Fibroblast of skin of scalp (primary cell): ENCODE results near the gene C18orf32.
"Not testable (repeated sequence)": the region's sequence is repeated elsewhere in the genome, so short reads cannot be mapped to it uniquely, and the experiment has no call there.

Source experiments
- DNase-seq: peaks from one replicate; pipeline ENCODE4 v3.0.0-alpha.2; 2013

The C18orf32 gene

DNA sequence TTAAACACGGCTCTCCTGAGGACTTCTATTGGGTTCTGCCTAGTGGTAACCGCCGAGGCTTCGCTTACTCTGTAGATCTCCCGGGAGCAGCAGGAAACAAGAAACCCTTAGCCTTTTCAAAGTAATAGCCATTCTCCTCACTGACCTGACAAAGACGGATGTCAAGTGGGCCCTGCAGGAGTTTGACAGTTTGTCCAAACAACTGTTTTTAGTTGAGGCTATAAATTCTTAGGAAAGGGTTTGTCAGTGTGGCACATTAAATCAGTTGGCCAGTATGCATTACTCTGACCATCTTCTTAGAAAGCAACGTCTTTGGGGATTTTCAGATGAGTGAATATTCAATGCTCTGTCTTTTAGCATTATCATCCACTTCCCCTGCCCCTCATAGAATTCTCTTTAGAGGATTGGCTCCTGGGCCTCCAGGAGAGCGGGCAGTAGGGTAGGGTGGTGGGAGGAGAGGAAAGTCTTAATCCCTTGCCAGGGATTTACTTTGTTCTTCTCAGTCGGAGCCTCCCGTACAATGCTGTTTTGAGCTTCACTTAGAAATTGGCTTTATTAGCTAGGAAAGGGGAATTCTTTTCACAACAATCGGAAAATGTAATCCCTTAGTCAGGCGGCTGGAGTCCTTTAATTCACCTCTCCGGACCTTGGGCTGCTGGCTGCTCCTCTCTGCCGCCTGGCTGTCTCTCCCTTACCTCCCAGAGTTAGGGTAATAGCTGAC is 13.3 kb upstream of the C18orf32 start:
- no peak for DNase-seq

DNA sequence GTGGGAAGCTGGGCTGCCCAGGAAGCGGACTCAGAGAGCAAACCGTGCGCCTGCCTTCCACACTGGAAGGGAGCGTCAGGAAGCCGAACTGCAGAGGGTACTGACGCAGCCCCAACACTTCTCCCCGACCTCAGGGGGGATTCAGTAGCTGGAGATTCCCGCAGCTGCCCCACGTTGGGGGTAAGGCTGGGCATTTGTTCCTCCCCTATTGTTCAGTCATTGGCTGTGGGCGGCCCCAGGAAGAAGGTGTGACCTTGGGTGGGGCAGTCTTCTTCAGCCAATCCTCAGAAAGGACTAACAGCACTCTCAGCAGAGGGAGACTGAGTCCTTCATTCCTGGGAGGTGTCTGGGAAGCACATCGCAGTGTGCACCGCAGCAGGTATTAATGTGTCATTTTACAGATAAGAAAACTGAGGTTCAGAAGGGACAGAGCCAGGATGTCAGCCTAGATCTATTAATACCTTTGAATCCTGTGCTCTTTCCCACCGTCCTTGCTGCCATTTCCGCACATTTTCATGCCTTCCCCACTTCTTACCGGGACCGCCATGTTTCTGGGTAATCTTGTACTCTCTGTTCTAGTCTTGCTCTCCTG is 12.1 kb upstream of the C18orf32 start:
- no peak for DNase-seq

DNA sequence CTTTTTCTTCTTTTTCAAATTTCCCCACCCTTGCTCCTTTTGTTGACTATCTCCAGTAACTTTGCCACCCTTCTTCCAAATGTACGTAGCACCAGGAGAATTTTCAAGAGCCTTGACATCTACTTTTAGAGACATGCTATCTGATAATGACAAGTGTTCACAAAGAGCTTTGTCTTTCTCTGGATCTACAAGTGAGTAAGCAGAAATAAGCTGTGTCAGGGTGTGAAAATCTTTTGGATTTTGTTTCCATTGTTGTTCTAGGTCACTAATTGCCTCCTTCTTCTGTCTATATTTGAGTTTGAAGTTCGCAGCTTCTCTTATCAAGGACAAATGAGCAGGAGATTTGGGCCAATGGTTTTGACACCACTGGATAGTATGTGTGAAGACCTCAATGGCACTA is 8.4 kb upstream of the C18orf32 start:
- DNase-seq: no peak

DNA sequence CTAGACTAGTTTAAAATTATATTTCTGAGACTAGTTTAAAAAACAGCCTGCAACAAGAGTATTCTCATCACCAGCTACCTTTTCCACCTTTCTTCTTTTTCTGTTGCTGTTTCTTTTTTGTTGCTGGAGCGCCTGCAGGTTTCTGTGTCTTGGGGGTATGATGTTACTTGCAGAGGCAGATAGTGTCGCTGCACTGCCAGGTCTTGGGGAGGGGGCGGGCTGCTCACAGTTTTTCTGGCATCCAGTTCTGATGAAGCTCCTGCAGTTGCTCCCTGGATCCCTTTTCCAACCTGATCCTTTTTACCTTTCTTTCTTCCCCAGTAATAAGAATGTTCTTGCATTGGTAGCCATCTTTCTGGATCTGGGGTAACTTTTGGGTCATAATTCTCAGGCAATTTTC is 8.0 kb upstream of the C18orf32 start:
- DNase-seq: no peak

DNA sequence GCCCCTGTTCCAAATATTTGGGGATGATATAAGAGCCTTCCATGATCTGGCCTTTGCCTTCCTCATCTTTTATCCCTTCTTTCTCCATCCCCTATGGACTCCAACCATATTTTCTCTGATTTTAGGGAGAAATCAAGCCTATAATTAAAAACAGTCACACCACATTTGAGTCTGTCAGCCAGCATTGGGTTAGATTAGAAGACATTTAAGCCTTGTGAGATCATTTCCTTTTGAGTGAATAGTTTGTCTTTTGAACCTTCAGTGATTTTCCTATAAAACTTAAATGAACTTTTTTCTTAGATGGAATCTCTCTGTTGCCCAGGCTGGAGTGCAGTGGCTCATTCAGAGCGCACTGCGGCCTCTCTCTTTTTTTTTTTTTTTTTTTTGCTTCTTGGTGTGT is 7.6 kb upstream of the C18orf32 start:
- DNase-seq: peak; percentile 46

DNA sequence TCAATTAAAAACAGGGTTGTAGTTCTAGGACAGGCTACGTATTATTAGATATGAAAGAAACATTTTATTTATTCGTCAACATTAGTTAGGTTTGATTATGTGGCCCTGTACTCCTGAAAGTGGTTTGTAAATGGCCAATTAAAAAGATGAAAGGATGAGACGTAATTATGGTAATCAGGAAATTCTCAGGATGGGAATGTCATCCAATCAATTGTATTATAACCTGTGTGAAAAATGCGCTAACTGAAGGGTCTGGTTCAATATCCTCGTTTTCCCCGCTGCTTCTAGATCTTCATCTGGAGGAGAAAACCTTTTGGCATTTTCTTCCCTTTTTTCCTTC is 5.6 kb upstream of the C18orf32 start:
- no peak for DNase-seq

DNA sequence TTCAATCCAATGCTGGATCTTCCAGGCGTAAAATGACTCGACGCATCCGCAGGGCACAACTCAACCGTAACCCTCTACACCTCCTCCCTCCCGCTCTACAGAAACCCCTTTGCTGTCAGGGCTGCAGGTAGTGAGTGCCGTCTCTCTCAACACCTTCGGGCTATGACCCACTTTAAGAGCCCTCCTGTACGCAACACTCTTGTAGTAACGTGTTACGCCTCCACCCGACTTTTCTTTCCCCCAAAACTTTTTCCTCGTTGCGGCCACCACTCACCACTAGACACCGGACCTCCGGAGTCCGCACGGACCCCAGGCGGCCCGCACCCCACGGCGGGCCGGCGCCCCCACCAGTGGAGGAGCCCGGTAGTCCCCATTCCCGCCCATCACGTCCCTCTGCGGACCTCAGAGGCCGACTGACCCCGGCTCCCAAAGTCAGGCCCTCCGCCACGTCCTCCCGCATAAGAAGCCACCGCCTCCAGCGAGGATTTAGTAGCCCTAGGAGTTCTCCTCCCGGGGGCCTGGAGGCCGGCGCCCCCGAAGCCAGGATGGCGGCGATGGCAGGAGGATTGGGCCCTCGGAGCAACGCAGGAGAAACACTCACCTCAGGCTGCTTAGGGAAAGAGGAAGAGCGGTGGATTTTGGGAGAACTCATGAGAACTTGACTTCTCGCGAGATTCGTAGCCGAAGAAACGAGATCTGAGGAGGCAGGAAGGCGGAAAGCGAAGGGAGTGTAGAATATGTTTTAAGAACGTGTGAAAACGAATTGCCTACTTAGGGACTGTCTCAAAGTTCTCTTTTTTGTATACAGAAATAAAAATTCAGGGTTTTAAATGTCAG is 5.0 kb upstream of the C18orf32 start, which contains the start of gene RPL17:
TSS of gene RPL17 (minus strand) at position 609 of the 837 bp plus-strand sequence.
- peak; percentile 99 for DNase-seq

DNA sequence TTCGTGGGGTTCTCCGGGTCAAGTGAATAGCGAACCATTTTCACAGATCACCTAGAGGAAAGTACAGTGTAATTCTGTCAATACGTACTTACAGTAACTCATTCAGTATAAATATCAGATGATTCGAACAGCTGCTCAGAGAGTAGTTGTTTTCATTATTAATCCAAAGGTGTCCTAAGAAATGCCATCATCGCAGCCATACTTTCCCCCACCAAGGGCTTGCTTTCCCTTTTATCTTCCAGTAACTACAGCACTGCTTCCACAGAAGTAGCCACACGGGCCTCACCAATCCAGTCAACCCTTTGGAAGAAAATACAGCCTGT is 4.5 kb upstream of the C18orf32 start:
- no peak for DNase-seq

DNA sequence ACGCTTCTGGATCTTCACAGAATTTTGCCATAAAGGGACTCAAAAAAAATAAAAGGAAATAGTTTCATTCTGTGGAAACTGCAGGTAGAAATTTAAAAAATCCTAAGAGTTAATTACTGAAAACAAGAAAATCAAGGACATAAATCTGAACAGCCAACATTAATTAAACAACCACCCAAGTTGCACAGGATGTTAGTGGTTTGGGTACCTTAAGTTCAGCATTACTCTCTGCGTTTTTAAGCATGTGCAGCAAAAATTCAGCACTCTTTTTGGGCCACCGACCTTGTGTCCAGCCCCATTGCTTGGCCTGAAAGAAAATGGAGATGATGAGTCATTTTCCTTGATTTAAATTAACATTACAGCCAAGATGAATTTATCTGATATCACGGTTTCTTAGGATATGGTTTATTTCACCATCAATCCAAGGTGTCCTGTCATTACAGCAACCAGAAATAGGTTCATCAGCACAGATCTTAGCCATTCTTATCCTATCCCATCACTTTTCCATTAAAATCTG is 3.3 kb upstream of the C18orf32 start:
- DNase-seq: no peak

DNA sequence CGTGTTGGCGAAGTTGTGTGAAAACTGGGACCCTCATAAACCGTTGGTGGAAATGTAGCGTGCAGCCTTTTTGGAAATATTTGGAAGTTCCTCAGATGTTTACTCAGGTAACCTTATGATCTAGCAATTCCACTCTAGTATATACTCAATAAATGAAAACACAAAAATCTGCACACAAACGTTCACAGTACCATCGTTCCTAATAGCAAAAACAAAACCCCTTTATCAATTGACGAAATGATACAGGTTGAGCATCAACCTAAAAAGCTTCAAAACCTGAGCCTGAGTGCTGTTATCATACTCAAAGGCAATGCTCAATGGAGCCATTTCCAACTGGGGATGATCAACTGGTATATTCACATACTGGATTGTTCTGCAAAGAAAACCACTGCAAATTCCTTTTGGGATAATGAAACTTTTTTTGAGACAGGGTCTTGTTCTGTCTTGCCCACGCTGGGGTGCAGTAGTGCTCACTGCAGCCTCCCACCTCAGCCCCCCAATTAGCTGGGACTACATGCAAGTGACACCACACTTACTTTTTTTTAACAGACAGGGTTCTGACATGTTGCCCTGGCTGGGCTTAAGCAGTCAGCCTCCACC is 777 bp upstream of the C18orf32 start:
- no peak for DNase-seq

DNA sequence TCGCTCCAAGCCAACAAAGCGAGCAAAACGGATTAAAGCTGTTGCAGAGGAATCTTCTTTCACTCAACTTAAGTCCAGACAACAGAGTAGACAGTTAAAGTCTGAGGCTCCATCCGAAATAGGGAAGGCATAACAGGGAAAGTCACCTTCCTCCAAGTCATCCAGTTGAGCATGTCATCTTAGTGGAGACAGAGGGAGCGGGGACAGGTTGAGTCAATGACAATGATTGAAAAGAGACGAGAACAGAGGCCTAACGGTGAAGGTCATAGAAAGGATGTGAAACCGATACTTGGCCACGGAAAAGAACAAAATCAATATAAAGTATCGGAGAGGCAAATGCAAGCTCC is 455 bp downstream of the C18orf32 start:
- no peak for DNase-seq

DNA sequence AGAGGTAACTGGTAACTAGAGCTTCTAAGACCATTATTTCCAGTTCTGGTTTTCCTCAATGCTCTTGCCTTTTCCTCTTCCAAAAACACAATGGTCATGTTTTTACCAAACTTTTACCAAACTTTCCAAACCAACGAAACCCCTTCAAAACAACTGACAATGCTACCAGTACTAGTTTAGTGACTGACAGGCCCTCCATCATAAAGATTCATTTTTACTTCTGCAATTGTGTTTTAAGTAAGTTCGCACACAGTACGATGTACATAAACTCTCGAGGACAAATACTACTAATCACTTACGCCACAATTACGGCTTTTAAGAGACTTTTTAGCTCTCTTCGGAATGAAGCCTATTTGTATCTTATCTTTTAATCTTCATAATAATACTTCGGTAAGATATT is 900 bp downstream of the C18orf32 start:
- DNase-seq: no peak

DNA sequence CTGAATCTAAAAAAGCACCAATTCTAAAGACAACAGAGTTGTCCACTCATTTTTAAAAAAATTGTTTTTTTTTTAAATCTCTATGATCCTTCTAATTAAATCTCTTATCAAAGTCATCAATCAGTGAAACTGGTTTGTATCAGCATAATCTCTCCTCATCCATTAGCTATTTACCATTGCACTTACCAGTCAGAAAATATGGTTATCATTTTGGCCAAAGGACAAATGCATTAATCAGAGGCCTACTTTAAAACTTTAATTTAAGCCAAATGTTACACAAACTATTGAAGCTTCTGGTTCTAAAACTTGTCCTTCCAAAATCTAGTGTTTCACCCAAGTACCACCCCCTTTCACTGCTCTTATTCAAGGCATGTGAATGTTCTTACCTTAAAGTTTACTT is 3.8 kb downstream of the C18orf32 start:
- DNase-seq: no peak

DNA sequence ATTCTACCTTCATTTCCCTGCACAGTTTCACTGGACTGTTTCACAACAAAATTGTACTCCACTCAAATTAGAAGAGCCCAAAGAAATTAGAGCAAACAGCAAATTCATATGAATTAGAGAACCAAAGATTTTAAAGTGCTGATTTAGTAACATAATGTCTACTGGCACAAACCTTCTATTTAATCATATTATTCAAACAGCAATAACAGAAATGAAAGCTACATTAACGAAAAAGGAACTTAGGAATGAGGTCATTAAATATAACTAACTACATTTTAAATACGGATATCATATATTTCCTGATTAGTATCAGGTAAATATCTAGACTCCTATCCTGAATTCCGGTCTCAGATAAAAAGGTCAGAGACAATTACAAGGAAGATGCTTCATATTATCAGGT is 5.1 kb downstream of the C18orf32 start:
- DNase-seq: no peak

DNA sequence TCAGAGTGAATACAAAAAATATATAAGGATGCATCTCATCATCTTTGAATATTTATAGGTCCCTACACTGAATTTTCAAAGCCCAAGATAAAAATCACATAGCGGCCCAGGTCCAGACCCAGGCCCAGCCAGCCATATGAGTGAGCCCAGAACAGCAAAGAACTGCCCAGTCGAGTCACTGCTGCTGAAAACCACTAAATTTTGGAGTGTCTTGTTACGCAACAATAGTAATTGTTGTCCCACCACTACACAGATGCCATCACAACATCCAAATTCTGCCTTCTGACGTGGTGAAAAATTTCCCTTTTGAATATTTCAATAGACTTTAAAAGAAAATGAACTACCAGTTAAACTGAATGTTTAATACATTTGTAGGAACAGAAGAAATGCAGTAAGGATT is 5.7 kb downstream of the C18orf32 start:
- no peak for DNase-seq

DNA sequence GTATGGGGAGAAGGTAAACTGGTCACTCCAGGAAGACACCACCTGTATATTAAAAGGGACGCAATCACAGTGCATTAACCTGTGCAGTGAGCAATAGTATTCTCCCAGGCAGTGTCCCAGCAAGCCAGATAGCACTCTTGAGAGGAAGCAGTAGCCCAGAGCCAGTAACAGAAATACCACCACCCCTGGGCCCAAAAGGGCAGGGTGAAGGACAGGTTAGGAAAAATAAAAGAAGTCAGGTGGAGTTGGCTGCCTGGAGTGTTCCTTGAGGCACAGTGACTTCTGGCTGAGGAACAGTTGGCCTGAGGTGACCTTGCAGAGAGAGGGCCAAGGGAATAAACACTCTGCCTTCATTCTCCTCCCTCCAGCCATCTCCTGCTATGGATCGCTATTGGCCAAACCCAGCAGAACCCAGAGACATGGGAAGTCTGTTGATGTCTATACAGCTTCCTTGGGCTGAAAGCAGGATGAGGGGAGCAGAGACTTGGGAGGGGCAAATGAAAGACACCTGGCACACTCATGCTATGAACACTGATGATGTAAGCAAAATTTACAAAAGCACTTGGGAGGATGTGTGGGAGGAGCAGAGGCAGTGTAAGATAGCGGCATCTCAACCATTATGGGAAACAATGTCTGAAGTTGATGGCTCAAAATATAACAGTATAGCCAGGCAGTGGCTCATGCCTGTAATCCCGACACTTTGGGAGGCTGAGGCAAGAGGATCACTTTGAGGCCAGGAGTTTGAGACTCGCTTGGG is 7.5 kb downstream of the C18orf32 start:
- DNase-seq: no peak

DNA sequence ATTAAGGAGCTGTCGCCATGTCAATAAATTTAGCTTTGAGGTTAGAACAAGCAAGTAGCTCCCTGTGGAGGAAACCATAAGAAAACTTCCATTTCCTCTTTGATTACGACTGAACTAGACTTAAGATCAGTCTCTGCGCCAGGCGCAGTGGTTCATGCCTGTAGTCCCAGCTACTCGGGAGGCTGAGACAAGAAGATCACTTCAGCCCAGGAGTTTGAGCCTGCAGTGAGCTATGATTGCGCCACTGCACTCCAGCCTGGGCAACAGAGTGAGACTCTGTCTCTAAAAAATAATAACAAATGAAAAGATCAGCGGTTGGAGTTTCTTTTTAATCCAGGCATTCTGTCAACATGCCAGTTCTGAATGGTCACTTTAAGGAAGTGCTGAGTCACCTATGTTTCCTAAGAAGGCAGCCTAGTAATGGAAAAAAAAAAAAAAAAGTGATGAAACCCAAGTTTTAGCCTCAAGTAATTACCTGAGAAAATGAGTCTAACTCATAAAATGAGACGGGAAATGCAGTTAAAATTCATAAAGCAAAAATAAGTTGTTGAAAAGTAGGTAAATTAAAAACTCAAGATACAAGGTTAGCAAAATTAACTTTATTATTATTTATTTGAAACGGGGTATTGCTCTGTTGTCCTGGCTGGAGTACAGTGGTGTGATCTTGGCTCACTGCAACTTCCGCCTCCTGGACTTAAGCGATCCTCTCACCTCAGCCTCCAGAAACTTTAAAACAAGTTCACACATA is 10.2 kb downstream of the C18orf32 start:
- DNase-seq: peak; percentile 62

DNA sequence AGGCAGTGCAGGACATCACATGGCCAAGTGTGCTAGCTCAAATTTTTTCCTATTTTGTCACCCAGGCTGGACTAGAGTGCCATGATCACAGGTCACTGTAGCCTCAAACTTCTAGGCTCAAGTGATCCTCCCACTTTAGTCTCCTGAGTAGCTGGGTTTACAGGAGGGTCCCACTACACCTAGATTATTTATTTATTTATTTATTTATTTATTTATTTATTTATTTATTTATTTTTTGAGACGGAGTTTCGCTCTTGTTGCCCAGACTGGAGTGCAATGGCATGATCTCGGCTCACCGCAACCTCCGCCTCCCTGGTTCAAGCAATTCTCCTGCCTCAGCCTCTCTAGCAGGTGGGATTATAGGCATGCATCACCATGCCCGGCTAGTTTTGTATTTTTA is 12.1 kb downstream of the C18orf32 start:
- DNase-seq: not testable (repeated sequence)

DNA sequence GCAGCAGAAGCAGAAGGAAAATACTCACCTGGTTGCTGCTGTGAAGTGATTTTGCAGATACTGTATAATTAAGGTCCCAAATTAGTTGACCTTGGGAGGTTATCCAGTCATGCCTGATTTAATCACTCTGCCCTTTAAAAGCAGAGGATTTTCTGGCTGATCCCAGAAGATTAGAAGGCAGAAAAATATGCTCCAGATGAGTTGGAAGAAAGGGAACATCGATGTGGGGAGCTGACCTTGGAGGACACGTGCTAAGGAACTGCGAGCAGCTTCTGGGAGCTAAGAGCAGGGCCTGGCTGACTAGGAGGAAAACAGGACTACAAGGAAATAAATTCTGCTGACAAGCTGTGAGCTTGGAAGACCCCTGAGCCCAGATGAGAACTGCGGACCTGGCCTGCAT is 13.3 kb downstream of the C18orf32 start:
- DNase-seq: no peak

DNA sequence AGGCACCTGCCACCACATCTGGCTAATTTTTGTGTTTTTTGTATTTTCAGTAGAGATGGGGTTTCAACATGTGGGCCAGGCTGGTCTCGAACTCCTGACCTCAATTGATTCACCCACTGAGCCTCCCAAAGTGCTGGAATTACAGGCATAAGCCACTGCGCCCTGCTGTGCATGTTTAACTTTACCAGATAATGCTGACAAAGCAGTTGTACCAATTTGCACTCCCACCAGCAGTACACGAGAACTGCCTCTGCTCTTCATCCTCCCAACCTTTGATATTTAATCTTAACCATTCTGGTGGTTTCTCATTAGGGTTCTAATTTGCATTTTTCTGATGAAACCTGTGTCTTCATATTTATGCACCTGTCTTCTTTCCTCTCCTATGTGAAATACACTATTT is 14.6 kb downstream of the C18orf32 start:
- DNase-seq: no peak

DNA sequence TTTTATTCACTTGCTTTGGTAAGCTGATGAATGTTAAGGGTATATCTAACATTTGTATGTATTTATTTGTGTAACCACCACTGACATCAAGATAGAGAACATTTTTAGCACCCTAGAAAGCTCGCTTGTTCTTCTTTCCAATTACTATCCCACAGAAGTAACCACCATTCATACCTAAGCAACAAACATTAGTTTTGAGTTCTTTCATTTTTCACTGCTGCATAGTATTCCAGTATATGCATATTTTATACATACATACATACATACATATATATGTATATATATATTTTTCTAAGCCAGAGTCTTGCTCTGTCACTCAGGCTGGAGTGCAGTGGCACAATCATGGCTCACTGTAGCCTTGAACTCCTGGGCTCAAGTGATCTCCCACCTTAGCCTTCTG is 15.5 kb downstream of the C18orf32 start:
- DNase-seq: no peak

DNA sequence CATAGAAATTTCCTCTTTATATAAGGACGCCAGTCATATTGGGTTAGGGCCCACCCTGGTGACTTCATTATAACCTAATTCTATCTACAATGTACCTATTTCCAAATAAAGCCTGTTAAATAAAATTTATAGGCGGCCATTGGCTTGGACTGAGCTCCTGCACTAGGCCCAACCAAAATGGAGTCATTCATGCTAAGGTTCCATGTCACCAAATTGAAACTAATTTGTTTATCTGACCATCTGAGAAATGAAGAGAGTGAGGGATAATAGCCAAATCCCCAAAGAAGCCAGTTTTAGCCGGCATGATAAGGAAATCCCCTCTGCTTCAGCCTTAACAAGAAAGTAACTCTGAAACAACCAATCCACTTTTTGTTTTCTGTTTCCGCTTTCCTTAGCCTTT is 19.4 kb downstream of the C18orf32 start:
- no peak for DNase-seq
